HG03442 (cell line): Measurements from ENCODE around the gene ERCC2.
"Not testable (repeated sequence)": the region's sequence is repeated elsewhere in the genome, so short reads cannot be mapped to it uniquely, and the experiment has no call there.

ENCODE experiments used
- ATAC-seq: cut with Tn5 transposase; IDR thresholded peaks from one replicate; pipeline ENCODE4 v1.9.1; 2021; ENCODE audit warnings: mild to moderate bottlenecking, moderate library complexity; ENCODE audit not compliant: unreplicated experiment

The ERCC2 gene

GRCh38 chr19:45336696-45337251, 33.6 kb downstream of the ERCC2 start:
- no peak for ATAC-seq

DNA sequence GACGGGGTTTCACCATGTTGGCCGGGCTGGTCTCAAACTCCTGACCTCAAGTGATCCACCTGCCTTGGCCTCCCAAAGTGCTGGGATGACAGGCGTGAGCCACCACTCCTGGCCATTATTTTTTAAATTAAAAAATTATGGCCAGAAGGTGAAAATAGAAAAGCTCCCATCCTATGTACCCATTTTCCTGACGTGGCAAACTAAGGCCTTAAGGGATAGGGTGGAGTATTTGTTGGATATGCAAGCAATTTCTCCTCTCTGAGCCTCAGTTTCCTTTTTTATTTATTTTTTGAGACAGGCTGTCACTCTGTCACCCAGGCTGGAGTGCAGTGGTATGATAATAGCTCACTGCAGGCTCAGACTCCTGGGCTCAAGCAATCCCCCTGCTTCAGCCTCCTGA, 35.5 kb downstream of the ERCC2 start:
- ATAC-seq = not testable (repeated sequence)

DNA sequence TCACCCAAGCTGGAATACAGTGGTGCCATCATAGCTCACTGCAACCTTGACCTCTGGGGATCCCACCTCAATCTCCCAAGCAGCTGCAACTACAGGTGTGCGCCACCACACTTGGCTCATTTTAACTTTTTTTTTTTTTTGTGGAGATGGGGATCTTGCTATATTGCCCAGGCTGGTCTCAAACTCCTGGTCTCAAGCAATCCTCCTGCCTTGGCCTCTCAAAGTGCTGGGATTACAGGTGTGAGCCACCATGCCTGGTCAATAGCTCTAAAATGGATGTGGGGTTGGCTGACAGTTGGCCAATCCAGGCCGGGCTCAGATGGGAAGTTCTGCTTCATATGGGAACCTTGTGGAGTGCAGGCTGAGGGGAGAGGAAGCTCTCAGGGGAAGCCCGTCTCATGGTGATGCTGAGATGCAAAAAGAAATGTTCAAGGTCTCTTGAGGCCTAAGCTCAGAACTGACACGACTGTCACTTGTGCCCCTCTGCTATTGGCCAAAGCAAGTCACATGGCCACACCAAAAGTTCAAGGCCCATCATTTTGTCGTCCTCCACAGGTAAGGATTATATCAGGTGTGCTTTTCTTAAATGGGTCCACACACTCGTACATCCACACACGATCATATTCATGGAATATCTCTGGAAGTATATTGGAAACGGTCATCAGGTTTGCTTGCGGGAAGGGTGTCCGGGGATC, 36.6 kb downstream of the ERCC2 start:
- ATAC-seq = no peak

- ATAC-seq = no peak
Measured at GRCh38 chr19:45331411-45331810, 39.0 kb downstream of the ERCC2 start.

DNA sequence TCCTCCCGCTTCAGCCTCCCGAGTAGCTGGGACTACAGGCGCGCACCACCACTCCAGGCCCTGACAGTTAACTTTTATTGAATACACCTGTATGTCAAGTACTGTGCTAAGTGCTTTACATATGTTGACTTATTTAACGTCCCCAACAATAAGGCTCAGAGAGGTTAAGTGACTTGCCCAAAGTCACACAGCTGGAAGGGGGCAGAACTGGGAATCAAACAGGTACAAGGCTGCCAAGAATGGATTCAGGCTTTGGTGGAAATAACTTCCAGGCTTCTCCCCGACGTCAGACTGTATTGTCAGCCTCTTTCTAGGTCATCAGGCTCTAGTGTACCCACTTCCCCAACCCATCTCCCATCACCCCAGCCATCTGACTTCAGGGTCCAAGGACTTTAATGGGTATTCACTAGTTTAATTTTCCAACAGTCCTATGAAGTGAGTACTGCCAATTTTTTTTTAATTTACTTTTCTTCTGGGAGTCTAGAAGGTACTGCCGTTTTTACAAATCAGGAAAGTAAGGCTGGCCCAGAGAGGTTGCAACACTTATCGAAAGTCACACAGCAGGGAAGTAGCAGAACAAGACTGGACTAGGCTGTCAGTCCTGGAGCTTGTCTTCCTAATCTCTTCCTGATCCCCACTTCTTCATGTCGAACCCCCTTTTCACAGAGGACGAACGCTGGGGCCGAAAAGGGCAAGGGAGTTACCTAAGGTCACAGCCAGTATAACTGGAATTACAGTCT, 42.8 kb downstream of the ERCC2 start:
- no peak for ATAC-seq

DNA sequence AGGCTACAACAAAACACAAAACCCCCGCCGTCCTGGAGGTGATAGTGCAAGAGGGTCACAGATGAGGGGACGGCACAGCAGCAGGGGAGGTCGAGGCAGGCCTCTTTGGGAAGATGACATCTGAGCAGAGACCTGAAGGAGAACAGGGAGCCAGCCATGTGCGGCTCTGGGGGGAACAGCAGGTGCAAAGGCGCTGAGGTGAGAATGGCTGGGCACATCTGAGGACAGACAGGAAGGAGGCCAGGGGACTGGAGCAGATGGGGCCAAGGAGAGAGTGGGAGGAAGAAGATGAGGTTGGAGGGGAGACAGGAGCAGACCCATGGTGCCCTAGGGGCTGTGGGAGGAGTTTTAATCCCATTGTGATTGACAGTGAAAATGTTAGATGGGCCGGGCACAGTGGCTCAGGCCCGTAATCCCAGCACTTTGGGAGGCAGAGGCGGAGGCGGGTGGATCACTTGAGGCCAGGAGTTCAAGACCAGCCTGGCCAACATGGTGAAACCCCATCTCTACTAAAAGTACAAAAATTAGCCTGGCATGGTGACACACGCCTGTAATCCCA, 45.9 kb downstream of the ERCC2 start:
- no peak for ATAC-seq

DNA sequence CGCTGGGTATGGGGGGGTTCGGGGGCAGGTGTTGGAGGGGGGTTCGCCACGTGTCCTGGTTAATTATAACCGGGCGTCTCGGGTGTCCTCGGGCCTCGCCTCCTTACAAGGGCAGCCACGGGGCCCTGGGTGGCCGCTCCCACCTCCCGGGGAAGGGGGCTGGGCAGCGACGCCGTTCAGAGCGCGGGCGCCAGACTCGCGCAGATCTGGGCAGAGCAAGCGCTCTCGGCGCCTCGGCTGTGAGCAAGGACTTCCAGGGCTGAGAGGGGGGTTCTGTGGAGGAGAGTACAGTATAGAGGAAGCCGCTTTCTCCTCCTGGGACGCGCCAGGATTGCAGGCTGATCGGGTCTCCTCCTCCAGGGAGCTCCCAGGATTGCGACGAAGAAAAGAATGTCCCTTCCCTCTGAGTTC, 46.7 kb downstream of the ERCC2 start:
- ATAC-seq = no peak

GRCh38 chr19:45322744-45323281, 47.6 kb downstream of the ERCC2 start, which contains the start of gene CKM:
Gene CKM (minus strand): TSS chr19:45322875. CDS start chr19:45319713, 3,162 bp downstream.
- ATAC-seq = no peak

GRCh38 chr19:45322311-45322710, 48.1 kb downstream of the ERCC2 start:
- no peak for ATAC-seq

- ATAC-seq = no peak
Measured at GRCh38 chr19:45321848-45322247, 48.5 kb downstream of the ERCC2 start.

DNA sequence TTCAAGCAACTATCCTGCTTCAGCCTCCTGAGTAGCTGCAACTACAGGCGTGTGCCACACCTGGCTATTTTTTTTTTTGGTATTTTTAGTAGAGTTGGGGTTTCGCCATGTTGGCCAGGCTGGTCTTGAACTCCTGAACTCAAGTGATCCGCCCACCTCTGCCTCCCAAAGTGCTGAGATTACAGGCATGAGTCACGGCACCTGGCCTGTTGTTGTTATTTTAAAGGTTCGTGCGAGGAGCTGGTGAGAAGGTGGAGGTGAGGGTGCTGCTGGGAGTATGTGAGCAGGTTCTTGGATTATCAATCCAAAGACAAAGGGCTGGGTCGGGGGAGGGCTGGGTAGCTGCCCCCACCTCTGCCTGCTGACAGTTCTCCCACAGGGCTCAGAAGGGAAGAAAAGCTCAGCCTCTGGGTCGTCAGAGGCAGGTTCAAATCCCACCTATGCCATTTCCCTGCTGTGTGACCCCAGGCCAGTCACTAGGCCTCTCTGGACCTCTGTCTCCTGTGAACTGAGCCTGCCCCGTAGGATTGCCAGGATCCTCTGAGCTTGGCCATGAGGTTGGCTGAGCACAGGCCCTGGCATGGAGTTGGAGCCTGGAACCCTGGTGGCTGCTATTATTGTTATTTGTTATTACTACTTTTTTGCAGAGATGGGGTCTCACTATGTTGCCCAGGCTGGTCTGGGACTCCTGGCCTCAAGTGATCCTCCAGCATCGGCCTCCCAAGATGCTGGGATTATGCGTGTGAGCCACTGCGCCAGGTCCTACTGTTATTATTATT, 49.2 kb downstream of the ERCC2 start:
- no peak for ATAC-seq

- no peak for ATAC-seq
Measured at GRCh38 chr19:45315304-45315703, 55.1 kb downstream of the ERCC2 start.

DNA sequence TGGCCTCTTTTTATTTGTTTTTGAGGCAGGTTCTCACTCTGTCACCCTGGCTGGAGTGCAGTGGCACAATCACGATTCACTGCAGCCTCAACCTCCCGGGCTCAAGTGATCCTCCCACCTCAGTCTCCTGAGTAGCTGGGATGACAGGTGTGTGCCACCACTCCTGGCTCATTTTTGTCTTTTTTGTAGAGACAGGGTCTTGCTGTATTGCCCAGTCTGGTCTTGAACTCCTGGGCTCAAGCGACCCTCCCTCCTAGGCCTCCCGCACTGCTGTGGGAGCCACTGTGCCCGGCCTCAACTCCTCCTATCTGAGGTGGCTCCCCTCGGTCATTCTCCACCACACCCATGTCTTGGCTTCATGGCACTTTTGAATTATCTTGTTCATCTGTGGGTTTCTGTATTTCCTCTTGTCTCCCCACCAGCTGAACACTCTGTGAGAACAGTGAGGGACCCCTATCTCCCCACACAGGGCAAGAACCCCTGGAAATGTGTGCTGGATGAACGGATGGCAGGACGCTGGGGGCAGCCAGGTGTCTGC, 55.6 kb downstream of the ERCC2 start:
- no peak for ATAC-seq

DNA sequence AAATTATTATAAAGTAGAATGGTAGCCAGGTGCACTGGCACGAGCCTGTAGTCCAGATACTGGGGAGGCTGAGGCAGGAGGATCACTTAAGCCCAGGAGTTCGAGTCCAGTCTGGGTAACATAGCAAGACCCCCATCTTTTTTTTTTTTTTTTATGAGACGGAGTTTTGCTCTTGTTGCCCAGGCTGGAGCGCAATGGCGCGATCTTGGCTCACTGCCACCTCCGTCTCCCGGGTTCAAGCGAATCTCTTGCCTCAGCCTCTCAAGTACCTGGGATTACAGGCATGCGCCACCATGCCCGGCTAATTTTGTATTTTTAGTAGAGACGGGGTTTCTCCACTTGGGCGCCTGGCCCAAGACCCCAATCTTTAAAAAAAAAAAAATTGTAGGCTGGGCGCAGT, 58.1 kb downstream of the ERCC2 start:
- not testable (repeated sequence) for ATAC-seq

DNA sequence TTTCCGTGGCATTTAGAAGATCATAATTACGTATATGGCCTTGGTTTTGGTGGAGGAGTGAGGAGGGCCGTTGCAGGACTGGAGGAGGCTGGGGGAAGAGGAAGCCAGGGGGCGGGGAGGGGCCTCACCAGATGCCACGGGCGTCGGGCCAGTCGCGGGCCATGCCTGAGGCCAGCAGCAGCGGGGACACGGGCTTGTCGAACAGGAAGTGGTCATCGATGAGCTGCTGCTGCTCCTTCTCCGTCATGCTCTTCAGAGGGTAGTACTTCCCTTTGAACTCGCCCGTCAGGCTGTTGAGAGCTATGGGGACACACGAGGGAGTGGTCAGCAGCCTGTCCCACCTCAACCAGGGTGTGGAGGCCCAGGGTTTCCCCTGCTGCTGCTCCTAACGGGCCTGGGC, 58.8 kb downstream of the ERCC2 start:
- no peak for ATAC-seq

DNA sequence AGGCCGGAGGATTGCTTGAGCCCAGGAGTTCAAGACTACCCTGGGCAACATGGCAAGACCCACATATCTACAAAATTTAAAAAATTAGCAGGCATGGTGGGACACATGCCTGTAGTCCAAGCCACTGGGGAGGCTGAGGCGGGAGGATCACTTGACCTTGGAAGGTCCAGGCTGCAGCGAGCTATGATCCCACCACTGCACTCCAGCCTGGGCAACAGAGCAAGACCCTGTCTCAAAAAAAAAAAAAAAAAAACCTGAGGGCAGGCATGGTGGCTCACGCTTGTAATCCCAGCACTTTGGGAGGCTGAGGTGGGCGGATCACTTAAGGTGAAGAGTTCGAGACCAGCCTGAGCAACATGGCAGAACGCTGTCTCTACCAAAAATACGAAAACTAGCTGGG, 61.1 kb downstream of the ERCC2 start:
- not testable (repeated sequence) for ATAC-seq

GRCh38 chr19:45307361-45307760, 63.0 kb downstream of the ERCC2 start:
- no peak for ATAC-seq

- ATAC-seq = no peak
Measured at GRCh38 chr19:45306518-45307027, 63.8 kb downstream of the ERCC2 start.

- ATAC-seq = no peak
Measured at GRCh38 chr19:45306040-45306439, 64.3 kb downstream of the ERCC2 start.

DNA sequence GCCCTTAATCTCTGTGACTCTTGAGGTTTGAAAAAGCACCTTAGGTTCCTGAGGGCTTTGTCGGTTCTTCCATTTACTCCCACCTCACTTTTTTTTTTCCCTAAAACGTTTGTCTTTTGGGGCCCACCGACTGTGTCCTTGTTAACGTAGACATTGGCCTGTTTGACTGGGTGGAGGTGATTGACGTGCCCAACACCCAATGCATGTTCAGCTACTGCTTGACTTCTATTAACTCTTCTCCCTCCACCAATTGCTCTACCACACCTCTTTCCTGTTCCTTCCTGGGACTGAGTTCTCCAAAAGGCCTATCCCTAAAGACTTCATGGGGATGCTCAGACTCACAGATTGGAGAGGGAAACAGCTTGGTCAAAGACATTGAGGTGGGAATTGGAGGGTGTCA, 65.0 kb downstream of the ERCC2 start:
- ATAC-seq = no peak
